Peyer's patch (tissue), 4 donors: Measurements from ENCODE around the gene TPRN.

Source experiments
- POLR2A ChIP-seq, 2 donors: fragments of 450-650 bp; IDR thresholded peaks; one replicate each; pipeline ENCODE4 v1.5.1; 2017; ENCODE audit warnings: antibody characterized with exemption in 2 of 2, mild to moderate bottlenecking in 2 of 2, moderate library complexity in 2 of 2
- TF ChIP-seq, protein P1 (sequence below), 6 experiments: fragments of 450-650 bp in 4 of 6; fragments of 200-600 bp in 2 of 6; sonication (generic) in 1 of 6; IDR thresholded peaks; one replicate each; pipeline ENCODE4 v1.5.1; 2017 to 2019; ENCODE audit warnings: antibody characterized with exemption in 6 of 6, mild to moderate bottlenecking in 3 of 6, moderate library complexity in 1 of 6

- TF ChIP-seq, protein P1, sequence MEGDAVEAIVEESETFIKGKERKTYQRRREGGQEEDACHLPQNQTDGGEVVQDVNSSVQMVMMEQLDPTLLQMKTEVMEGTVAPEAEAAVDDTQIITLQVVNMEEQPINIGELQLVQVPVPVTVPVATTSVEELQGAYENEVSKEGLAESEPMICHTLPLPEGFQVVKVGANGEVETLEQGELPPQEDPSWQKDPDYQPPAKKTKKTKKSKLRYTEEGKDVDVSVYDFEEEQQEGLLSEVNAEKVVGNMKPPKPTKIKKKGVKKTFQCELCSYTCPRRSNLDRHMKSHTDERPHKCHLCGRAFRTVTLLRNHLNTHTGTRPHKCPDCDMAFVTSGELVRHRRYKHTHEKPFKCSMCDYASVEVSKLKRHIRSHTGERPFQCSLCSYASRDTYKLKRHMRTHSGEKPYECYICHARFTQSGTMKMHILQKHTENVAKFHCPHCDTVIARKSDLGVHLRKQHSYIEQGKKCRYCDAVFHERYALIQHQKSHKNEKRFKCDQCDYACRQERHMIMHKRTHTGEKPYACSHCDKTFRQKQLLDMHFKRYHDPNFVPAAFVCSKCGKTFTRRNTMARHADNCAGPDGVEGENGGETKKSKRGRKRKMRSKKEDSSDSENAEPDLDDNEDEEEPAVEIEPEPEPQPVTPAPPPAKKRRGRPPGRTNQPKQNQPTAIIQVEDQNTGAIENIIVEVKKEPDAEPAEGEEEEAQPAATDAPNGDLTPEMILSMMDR (IDR thresholded peaks at IDR 0.05): peak in 3 of 6 experiments; percentile 22 to 36 (median 29)
- no peak for TF ChIP-seq POLR2A (IDR thresholded peaks at IDR 0.05)
These were observed 25.1 kb downstream of the TPRN start for GRCh38 chr9:137175345-137175961.
